Measurements from ENCODE around the gene CACNG1.

The CACNG1 gene

DNA sequence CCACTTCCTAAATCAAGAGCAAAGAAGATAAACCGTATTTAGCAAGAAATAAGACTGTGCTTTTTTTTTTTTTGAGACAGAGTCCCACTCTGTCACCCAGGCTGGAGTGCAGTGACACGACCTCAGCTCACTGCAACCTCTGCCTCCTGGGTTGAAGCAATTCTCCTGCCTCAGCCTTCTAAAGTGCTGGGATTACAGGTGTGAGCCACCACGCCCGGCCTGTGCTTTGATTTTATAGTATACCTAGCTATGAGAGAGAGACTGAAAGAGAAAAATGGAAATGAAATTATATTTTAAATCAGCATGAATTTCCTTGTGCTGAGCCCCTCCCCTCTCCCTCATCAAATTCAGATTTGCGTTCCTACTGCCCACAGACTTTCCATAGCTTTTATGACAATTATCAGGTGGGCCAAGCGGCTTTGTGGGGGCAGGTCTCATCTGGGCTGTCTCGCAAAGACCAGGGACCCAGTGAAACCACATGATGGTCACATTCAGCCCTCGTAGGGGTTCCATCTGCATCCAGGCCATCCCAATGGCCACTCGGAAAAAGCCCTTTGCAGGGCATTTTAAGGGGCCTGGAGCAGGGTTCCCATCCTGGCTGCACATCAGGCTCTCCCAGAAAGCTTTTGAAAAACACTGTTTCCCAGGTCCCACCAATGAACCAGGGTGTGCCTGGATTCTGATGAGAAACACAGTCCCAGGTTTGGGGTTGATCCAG lies 8.5 kb downstream of the CACNG1 start:
- DNase-seq: no peak

DNA sequence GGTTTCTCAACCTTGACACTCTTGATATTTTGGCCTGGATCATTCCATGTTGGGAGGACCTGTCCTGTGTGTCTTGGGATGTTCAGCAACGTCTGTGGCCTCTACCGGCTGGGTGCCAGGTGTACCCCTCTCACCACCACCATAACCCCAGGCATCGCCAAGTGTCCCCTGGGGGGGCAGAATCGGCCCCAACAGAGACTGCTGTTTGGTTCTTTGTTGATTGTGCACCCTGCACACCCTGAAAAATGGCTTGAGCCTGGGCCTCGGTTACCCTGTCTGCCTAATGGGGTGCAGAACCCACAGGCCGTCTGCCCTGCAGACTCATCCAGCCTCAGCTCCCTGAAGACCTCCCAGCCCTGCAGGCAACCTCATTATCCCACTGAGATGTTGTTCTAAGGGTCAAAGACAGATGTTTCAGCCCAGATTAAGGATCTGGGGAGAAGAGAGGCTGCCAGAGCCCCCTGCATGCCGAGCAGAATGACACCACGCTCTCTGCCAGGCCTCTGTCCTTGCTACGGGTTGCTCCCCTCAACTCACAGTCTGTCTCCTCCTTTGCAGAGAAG lies 9.2 kb downstream of the CACNG1 start:
- DNase-seq: no peak

DNA sequence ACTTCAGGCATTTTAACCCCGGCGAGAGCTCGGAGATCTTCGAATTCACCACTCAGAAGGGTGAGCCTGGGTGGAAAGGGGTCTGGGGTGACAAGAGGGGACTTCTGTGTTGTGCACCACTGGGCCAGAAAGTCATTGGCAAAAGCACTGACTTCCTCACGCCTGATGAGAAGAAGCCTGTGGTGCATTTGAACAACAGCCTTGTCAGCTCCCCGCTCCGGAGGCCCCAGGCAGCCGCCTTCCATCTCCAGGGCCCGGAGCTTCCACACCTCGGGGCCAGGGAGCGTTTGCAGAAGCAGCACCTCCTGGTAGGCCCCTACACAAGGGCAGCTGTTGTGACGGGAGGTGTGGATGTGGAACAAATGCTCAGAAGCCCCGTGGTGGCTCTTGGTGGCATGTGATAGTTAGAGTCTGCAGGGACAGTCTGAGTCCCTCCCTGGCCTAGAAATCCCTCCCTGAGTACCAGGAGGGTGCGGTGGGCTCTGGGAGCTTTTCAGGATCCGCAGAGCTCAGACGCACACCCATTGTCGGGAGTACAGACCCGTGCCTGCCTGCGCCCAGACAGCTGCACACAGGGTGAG lies 9.7 kb downstream of the CACNG1 start:
- DNase-seq: no peak

DNA sequence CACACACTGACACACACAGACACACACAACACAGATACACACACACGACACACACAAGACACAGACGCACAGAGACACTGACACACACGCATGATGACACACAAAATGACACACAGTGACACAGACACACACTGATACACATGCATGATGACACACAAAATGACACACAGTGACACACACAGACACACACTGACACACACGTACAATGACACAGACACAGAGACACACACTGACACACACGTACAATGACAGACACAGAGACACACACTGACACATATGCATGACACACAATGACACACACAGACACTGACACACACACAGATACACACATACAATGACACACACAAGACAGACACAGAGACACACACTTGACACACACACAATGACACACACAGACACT lies 10.3 kb downstream of the CACNG1 start:
- no peak for DNase-seq

DNA sequence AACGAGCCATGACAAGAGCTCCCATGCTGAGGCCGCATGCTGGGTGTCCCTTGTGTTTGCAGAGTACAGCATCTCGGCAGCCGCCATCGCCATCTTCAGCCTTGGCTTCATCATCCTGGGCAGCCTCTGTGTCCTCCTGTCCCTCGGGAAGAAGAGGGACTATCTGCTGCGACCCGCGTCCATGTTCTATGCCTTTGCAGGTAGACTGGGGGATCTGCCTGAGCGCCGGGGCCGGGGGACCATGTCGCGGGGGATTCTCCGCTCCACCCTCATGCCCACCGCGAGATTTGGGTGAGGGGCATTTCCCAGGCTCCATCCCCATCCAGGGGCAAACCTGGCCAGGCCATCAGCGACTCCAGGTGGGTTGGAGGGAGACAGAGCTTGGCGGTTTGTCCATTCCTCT lies 10.7 kb downstream of the CACNG1 start:
- DNase-seq: no peak

DNA sequence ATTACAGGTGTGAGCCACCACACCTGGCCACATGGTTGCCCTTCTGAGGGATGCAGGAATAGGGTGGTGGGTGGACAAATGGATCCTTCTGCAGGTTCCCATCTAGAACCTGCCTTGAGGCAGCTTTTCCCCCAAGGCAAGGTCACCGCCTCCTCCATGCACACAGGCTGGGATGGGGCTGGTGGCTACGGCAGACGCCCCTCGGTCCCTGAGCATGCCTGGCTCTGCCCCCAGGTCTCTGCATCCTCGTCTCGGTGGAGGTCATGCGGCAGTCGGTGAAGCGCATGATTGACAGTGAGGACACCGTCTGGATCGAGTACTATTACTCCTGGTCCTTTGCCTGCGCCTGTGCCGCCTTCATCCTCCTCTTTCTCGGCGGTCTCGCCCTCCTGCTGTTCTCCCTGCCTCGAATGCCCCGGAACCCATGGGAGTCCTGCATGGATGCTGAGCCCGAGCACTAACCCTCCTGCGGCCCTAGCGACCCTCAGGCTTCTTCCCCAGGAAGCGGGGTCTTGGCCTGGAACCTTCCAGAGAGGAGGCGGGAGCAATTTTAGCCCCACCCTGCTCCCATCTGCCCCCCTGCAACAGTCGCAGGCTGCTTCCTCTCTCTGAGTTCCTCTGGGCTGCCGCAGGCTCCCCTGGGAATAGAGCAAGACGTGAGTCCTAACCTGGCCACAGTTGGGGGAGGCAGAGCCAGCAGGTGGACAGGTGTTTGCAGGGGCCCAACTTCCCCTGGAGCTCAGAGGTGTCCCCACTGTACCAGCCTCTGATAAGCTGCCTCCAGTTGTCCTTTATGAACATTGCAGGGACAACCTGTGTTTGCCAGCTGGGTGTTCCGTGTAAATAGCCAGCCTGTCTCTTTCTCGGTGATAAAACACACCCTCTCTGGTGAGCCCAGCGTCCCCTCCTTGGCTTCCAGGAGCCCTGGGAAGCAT lies 11.7 kb downstream of the CACNG1 start:
- DNase-seq: no peak

DNA sequence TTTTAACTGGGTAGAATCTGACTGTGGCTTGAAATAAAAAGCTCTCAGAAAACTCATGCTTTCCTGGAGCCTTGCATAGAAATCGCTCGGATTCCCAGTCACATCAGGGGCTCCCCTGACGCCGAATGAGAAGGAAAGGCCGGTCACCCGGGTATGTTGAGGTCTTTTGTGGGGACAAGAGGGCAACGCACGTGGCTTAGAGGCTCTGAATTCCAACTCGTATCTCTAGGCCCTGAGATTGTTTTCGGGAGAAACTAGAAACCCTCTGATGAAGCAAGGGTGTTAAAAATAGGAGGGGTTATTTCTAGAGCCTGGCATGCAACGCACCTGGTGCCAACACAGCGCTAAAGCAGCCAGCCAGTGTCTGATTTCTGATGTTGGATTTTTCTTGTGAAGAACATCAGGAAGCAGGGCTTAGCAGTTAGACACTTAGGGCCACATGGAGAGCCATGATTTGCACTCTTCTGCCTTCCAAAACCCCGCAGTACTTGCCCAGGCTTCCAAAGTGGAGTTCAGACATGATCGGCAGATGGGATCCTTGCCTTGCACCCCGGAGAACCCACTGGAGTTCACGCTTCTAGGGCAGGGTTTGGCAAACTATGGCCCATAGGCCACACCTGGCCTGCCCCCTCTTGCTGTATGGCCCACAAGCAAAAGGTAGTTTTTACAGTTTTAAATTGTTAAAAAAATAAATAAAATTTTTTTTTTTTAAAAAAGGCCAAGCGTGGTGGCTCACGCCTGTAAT lies 12.6 kb downstream of the CACNG1 start:
- DNase-seq: no peak

DNA sequence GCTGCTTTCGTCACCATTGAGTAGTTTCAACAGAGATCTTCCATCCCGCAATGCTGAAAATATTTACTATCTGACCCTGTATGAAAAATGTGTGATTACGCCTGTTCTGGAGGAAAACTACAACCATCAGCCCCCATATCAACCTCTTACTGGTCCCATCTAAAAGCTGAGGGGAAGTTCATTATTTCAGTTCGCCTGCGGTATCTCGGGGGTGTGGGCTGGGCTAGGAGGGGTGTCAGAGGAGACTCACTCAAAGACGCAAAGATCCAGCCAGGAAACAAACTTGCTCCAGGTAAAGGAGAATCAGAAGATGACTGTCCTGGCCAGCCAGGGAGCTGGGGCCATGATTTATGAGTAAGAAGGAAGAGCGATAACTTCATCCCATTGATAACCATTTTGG lies 13.7 kb downstream of the CACNG1 start:
- no peak for DNase-seq

DNA sequence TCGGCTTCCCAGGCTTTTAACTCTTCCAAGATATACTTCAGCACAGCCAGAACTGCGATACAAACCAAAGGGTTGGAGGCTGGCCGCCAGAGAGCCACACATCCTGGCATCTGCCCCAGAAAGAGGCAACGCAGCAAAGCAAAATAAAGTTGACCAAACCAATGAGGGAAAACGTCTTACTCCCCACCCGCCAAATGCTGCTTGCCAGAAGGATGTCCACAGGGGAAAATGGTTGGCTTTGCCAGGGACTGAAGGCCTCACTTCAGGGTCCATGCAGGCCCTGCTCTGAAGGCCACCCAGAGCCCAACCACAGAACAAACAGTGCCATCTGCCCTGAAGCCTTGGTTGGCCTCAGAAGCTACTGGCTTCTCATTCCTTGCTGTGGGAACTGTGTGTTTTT lies 15.0 kb downstream of the CACNG1 start:
- DNase-seq: no peak

DNA sequence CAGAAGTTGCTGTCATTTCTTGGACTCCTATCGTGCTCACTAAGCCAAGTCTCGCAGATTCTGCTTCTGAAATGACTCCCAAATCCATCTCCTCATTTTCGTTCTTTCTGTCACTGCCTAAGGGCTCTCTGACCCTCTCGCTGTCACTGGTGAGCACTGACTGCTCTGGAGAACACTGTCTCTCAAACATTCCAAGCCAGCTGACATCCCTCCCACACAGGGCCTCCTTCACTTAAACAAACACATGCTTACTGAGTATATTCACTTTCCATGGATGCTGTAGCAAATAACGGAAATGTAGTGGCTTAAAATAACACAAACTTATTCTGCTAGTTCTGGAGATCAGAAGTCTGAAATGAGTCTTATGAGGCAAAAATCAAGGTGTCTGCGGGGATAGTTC lies 18.8 kb downstream of the CACNG1 start:
- DNase-seq: no peak

DNA sequence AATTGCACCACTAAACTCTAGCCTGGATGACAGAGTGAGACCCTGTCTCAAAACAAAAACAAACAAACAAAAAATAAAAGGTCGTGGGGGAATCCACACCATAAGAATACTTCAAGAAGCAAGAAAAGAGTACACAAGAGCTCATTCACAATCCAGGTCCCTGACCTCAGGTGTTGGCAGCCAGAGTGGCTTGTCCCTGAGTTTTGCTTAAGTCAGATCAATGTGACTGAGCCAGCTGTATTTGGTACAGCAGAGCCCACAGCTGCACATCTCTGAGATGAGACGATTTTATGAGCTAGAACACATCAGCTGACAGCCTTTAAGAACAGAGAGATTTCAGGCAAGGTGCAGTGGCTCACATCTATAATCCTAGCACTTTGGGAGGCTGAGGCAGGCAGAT lies 22.4 kb downstream of the CACNG1 start:
- no peak for DNase-seq

DNA sequence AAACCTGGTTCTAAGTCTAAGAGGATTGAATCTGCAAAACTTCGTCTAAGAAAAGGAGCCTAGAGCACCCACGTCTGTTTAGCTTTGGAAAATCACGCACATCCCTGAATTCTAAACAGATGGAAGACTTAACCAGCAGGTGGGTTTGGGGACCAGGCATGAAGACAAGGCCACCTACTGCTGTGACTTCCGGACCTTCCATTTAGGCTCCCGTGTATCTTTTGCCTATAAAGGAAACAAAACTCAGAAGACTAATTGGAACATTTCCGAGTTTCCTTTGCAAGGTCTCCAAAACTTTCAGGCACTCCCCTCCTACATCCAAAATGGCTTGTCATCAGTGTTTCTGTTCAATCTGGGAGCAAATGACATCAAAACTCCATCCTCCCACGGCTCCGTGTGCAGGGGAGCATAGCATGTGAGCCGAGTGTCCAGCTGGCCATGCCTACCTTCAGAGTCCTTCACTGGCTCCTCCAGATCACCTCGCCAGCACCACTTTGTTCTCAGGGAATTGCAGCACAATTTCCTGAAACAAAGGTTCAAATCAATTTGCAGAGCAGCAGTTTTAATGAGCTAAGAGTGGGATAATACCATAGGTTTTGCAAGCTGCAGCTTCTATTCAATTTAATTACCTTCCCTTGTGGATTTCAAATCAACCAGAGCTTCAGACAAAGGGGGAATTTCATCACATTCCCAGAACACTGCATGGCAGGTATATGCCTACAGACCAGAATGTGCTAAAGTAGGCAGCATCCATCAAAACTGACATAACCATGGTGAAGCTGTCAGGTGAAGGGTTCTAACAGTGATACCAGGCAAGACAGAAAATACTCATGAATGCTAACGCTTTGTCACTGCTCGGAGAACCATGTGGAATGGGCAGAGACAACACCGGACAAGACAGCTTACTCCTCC lies 23.5 kb downstream of the CACNG1 start:
- DNase-seq: no peak

DNA sequence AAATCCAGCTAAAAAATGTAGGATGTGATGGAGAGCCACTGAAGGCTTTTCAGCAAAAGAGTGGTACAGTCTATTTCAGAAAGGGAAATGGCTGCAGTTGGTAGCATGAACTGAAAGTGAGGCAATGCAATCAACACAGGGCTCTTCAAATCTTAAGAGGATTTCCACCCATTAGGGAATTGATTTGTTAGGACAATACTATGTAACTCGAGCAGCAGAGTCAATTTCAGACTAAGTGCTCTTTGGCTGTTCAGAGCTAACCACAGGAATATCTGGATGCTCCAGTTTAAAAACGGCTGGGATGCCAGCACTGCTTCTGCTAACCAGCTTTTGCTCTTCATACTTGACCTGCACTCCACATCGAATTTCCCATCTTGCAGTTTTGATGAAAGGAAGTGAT lies 24.6 kb downstream of the CACNG1 start:
- no peak for DNase-seq

DNA sequence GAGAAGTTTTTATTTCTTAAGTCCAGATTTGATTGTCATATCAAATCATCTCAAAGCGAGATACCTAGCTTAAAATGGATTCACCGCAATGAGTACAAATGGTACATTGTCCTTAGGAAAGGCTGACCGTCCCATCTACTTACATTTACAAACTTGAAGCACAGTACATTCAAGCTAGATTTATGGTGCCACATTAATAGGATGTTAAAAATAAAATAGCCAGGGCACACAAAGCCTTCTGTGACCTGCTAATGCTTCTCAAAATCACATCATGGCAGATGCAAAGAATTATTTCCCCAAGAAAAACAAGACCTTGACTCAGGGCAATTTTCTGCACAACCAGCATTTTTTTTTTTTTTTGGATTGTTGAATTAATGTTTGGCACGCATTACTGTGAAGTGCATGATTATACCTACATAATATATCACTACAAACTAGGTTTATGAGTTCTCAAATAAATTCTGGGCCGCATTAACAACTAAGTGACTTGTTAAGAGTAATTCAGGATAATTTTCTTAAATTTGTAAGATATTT lies 25.3 kb downstream of the CACNG1 start:
- DNase-seq: no peak

DNA sequence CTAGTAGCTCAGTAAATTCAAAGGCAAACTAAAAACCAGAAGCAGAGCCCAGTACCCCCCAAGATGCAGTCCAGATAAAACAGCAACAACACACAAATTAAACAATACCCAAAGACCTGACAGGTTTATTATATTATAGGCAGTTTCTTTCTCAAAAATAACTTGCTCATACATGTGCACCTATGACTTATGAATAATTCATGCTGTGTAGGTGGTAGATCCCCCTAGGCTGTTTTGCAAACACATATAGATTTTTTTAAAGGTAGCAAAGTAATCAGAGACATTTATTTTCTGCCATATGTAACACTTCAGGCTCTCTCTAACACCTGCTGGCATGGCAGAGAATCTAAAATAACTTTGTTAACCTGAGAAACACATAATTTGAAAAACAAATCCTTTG lies 27.2 kb downstream of the CACNG1 start:
- no peak for DNase-seq

DNA sequence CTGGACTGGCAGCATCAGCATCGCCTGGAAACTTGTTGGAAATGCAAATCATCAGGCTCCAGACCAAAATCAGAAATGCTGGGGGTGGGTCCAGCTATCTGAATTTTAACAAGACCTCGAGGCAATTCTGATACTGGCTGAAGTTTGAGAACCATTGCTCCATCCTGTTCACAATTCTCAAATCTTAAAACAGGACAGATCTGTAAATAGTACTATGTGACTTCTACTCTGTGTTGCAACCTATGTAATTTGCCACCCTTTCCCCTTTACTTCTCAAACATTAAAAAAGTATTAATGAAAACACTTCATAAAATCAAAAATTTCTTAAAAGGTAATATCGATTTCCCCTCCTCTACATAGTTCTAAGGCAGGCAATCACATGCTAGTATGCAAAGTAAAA lies 28.5 kb downstream of the CACNG1 start:
- no peak for DNase-seq

DNA sequence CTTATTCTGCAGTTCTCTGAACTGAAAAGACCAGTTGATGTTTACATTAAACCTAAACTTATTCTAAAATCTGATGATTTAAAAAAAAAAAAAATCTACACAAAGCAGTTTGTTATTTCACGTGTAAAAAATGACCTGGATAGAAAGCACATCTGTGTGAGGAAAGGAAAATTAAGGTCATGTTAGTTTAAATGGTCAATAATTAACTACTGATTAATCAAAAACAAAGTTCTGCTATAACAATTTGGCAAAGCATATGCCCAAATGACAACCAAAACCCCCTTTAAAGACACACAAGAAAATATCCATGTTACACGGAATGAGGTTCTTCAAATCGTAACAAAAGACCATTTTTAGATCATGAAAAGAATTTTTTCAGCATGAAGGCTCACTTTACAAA lies 30.4 kb downstream of the CACNG1 start:
- no peak for DNase-seq

DNA sequence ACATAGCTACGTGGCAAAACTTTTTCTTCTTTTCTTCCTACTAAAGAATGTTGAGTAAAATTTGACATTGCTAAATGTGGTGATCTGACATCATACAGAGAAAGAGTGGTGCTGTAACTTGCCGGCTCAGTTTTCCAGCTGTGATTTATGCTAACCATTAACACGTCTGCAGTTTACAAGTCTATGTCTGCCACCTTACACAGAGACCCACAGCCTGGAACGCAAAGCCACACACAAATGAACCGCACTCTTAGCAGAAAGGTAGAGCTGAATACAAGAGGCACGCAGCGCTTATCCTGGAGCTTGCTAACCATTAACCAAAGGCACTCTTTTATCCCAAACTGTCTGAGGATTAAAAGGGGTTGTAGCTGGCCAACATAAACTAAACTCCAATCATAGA lies 31.9 kb downstream of the CACNG1 start:
- DNase-seq: no peak

DNA sequence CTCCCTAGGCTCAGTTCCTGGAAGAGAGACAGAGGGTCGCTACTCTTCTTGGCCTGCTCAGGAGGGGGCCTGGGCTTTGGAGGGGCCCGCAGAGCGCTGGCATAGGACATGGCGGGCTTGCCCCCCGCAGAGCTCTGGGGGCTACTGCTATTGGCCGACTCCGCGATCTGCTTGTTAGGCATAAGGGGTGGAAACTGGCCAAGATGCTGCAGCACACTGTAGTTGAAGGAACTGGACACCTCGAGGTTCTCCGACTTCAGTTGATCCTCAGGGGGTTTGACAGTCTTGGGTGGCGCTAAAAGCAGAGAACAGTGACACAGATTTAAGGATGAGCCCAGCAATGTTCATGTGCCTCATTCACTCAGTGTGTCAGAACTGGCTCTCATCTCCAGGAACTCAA lies 33.9 kb downstream of the CACNG1 start:
- no peak for DNase-seq

DNA sequence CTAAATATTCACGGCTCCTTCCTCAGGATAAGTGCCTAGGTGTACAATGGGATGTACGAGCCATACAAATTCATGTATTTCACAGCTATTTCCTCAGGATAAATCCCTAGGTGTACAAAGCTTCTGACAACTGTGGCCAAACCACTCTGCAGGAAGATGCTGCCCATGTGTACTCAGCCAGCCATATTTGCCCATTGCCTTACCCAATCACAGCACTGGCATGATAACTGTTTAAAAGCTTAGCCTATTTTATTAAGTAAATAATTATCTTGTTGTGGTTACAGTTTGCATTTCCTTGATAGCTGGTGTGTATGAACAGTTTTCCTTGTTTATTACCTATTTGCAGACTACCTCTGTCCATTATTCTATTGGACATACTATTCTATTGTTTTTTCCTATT lies 35.1 kb downstream of the CACNG1 start:
- DNase-seq: no peak

DNA sequence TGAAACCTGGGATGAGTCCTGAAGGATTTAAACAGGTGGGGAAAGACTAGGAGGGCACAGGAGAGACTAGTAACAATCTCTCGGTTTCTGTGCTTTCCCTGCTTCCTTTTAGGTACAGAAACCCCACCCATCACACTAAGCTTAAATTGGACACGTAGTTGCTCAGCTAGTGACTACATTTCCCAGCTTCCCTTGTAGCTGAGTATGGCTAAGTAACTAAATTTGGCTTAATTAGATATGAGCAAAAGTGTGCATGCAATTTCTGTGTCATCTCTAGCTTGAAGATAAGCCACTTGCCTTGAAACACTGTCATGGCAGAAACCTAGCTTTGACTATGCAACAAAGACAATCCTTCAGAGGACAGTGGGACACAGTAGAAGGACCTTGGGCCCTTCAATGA lies 36.5 kb downstream of the CACNG1 start:
- DNase-seq: no peak

DNA sequence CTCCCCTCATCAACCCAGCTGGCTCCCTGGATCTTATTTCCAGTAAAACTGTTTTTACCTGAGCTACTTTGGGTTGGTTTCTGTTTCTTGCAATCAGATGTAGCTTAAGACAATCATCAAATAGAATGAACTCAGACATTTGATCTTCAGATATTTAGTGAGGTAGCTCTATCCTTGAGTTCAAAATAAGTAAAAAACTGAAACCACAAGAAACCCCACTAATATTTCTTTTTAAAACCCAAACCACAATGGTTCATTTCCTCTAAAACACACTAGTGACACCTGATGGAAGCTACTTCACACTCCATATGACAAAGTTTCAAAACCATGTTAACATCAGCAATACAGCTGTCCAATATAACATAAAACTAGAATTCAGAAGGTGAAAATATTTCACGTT lies 37.8 kb downstream of the CACNG1 start:
- DNase-seq: no peak
